ENCODE measurements around the gene CHI3L1. TPM values are rescaled to one million over a fixed set of nuclear protein-coding genes. Genes with fewer than 3 reads are reported as not detected.

CHI3L1 gene
- total RNA-seq, 2 donors from 2014 or later, result not detected

DNA sequence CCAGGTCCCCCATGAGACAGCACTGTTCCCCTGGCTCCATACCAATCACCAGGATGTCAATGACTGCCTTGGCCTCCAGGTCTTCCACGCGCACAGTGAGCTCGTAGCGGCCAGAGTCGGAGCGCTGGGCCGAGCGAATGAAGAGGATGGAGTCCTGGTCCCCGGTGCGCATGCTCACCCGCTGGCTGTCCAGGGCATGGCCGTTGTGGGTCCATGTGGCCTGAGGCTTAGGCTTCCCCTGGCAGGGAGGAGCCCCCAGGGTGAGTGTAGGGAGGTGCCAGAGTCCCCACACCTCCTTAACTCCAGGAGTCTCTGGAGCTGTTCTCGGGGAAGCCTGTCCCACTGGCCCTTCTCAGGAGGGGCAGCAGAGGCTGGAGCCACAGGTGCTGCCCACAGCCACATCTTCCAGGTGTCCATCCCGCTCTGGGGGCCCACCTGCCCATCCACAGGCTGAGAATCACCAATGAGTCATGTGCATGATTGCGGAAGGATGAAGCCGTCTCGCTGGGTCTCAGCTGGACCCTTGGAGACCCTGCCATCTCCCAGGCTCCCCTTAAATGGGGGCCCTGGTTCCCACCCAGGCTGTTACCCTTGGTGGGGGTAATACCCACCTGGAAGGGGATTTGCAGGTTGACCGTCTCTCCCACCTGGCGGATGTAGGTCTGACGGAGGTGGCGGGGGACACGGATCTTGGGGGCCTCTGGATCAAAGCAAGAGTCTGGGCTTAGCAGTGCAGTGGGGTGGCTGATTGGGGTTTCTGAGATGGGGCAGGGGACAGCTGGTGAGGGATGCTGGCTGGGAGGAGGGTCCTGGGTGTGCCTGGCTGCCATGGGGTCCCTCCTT is 14.9 kb downstream of the CHI3L1 start:
- no peaks in the 10 kb centered on the region for H3K9me3 Mint-ChIP-seq
- H3K27me3 Mint-ChIP-seq, result peaks cover 3% of the 10 kb centered on the region
- H3K4me3 Mint-ChIP-seq, result no peak overlapping the region
- no peaks in the 10 kb centered on the region for H3K36me3 Mint-ChIP-seq (ENCODE audit: low read depth)
- no peak overlapping the region for H3K27ac Mint-ChIP-seq
- no peaks in the 10 kb centered on the region for H3K4me1 Mint-ChIP-seq
- no peak for ATAC-seq (replicated peaks)

DNA sequence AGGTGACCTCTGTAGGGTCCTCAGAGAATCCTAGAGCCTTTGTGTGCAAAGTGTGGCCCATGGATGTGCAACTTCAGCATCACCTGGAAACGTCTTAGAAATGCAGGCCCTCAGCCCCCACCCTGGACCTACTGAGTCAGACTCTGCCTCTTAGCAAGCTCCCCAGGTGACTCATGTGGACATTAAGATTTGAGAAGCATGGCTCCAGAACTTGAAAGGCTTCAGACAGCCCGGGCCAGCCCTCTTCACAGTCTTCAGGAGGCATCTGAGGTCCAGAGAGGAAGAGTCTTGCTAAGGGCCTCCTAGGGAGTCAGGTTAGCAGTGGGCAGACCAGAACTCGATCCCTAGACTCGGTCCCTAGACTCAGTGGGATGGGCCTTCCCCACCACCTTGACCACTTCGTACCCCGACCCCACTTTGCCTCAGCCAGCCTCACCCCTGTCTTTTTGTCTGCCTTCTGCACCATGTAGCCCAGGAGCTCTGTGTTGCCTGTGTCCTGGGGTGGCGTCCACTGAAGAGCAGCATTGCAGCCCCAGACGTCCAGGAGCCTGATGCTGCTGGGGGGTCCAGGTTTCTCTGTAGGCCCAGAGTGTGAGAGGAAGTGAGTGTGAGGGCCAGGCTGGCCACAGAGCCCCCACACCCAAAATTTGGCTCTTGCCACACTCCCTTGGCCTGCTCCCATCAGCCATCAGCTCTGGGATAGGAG is 15.7 kb downstream of the CHI3L1 start:
- no peak for ATAC-seq (replicated peaks)
- H3K36me3 Mint-ChIP-seq (ENCODE audit: low read depth), result no peaks in the 10 kb centered on the region
- H3K27me3 Mint-ChIP-seq, result peaks cover 6% of the 10 kb centered on the region
- H3K4me1 Mint-ChIP-seq, result no peaks in the 10 kb centered on the region
- no peak overlapping the region for H3K27ac Mint-ChIP-seq
- no peak overlapping the region for H3K4me3 Mint-ChIP-seq
- H3K9me3 Mint-ChIP-seq, result no peaks in the 10 kb centered on the region

DNA sequence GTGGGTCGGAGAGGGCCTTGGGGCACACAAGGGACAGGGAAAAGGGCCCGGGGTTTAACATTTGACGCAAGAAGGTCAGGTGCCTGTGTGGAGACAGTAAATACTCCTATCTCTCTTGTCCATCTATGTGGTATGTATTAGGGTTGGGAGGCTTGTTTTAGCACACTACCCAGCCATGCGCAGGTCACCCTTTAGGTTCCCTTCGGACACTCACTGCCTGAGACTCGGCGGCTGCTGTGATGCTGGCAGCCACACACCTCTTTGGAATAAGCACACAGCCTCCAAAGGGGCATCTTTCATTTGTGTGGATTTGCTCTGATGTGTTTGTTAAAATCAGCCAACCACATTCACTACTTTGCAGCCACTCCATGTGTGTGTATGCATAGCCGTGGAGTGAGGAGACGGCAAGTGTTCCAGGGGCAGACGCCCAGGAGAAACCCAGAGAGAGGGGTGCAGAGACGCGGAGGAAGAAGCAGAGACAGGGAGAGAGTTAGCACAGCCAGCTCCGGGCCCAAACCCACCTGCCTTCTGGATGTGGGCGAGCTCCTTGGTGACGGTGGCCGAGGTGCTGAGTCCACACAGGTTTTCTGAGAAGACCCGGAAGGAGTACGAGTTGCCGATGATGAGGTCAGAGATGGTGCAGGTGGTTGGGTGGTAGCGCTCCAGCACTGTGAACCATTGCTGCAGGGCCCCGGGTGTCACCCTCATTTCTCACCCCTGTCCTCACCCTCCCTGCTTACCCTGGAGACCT is 16.6 kb downstream of the CHI3L1 start:
- Mint-ChIP-seq H3K36me3 (ENCODE audit: low read depth) (no peaks in the 10 kb centered on the region), H3K4me1 (no peaks in the 10 kb centered on the region), H3K4me3 (no peak overlapping the region), H3K27ac (no peak overlapping the region), H3K27me3 (peaks cover 6% of the 10 kb centered on the region), H3K9me3 (no peaks in the 10 kb centered on the region)
- no peak for ATAC-seq (replicated peaks)

DNA sequence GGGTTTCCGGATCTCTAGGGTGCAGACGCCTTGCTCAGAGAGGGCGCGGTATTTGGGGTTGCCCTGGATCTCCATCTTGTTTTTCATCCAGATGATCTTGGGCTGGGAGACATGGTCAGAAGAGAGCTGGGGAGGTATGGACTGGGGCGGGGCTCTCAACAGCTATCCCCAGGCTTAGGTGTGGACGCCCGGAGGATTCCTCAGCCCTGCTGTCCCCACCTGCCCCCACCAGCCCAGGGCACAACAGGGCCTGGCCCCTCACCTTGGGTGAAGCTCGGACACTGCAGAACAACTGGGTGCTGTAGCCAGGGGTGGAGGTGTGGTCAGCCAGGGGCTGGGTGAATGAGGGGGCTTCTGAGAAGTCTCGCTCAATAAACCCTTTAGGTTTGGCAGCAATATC is 17.5 kb downstream of the CHI3L1 start:
- Mint-ChIP-seq H3K4me1 (no peaks in the 10 kb centered on the region), H3K4me3 (no peak overlapping the region), H3K36me3 (ENCODE audit: low read depth) (no peaks in the 10 kb centered on the region), H3K27me3 (peaks cover 8% of the 10 kb centered on the region), H3K9me3 (no peaks in the 10 kb centered on the region), H3K27ac (no peak overlapping the region)
- ATAC-seq (replicated peaks), result no peak

DNA sequence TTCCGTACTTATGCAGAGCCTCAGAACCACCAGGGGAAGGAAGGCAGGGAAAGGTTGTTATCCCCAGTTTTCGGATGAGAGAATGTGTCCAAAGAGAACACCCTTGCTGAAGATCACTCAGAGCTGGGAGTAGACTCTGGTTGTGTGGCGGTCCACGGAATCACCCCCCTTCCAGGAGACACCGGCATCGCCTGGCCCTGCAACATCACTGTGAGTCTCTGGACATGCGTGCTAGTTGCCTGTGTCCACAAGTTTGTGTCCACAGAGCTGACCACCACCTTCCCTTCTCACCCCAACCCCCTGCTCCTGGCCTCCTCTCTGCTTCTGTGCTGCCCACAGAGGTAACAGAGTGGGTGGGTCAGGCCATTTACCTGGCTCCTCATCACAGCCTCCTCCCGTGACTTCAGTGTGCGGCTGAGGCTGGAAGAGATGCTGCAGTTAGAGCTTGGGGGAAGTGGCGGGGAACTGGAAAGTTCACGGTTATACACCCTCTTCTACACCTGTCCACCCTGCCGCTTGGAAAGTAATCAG is 18.2 kb downstream of the CHI3L1 start:
- Mint-ChIP-seq H3K36me3 (ENCODE audit: low read depth) (no peaks in the 10 kb centered on the region), H3K27ac (no peak overlapping the region), H3K4me1 (no peaks in the 10 kb centered on the region), H3K9me3 (no peaks in the 10 kb centered on the region), H3K4me3 (no peak overlapping the region), H3K27me3 (peaks cover 7% of the 10 kb centered on the region)
- no peak for ATAC-seq (replicated peaks)

DNA sequence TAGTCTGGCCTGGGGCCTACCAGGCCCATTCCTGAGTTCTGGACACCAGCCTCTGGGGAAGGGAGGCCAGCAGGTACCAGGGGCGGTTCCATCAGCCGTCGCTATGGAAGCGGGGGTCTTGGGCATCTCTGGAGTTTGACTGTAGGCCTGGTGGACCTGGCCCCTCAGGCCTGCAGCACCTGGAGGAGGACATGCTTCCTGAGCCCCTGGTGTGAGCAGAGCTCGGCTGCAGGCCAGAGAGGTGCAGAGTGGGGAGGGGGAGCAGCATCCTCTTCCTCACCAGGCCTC is 18.6 kb downstream of the CHI3L1 start:
- Mint-ChIP-seq H3K9me3 (no peaks in the 10 kb centered on the region), H3K4me1 (no peaks in the 10 kb centered on the region), H3K4me3 (no peak overlapping the region), H3K27ac (no peak overlapping the region), H3K36me3 (ENCODE audit: low read depth) (no peaks in the 10 kb centered on the region), H3K27me3 (peaks cover 11% of the 10 kb centered on the region)
- ATAC-seq (replicated peaks), result no peak

DNA sequence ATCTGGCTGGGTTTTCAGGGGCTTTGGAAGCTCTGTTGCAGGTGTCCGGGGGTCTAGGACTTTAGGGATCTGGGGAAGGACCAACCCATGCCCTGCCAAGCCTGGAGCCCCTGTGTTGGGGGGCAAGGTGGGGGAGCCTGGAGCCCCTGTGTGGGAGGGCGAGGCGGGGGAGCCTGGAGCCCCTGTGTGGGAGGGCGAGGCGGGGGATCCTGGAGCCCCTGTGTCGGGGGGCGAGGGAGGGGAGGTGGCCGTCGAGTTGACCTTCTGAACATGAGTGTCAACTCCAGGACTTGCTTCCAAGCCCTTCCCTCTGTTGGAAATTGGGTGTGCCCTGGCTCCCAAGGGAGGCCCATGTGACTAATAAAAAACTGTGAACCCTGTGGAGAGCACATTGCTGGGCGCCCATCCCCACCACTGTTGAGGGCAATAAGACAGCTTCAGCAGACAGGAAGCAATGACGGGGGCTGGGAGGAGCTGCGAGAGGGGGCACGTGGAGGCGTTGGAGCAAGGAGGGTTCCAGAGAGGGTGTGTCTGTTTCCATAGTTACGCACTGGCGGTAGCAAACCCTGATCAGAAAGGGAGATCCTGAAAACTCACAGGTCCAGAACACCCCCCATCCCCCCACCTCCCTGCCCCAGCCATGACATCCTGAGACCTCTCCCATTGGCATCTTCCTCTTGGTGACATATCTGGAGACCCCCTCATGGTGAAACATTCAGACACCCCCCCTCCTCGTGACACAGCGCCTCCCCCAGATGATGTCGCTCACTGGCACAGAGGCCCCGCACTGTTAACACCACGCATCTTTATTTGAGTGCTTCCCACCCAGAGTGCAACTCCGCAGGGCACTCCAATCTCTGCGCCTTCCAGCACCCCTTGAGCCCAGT is 19.2 kb downstream of the CHI3L1 start:
- Mint-ChIP-seq H3K27me3 (peaks cover 12% of the 10 kb centered on the region), H3K4me1 (no peaks in the 10 kb centered on the region), H3K4me3 (no peak overlapping the region), H3K27ac (no peak overlapping the region), H3K36me3 (ENCODE audit: low read depth) (no peaks in the 10 kb centered on the region), H3K9me3 (no peaks in the 10 kb centered on the region)
- ATAC-seq (replicated peaks), result no peak

DNA sequence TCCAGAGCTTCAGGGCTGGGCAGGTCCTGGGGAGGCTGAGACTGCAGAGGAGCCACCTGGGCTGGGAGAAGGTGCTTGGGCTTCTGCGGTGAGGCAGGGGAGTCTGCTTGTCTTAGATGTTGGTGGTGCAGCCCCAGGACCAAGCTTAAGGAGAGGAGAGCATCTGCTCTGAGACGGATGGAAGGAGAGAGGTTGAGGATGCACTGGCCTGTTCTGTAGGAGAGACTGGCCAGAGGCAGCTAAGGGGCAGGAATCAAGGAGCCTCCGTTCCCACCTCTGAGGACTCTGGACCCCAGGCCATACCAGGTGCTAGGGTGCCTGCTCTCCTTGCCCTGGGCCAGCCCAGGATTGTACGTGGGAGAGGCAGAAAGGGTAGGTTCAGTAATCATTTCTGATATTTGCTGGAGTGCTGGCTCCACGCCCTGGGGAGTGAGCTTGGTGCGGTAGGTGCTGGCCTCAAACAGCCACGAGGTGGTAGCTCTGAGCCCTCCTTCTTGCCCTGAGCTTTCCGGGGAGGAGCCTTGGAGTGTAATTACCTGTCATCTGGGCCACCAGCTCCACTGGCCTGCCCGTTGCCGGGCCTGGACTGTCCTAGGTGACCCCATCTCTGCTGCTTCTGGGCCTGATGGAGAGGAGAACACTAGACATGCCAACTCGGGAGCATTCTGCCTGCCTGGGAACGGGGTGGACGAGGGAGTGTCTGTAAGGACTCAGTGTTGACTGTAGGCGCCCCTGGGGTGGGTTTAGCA is 20.1 kb downstream of the CHI3L1 start:
- no peaks in the 10 kb centered on the region for H3K4me1 Mint-ChIP-seq
- no peak overlapping the region for H3K27ac Mint-ChIP-seq
- ATAC-seq (replicated peaks), result peak; percentile 19
- H3K27me3 Mint-ChIP-seq, result peaks cover 12% of the 10 kb centered on the region
- H3K36me3 Mint-ChIP-seq (ENCODE audit: low read depth), result no peaks in the 10 kb centered on the region
- H3K9me3 Mint-ChIP-seq, result no peaks in the 10 kb centered on the region
- no peak overlapping the region for H3K4me3 Mint-ChIP-seq

DNA sequence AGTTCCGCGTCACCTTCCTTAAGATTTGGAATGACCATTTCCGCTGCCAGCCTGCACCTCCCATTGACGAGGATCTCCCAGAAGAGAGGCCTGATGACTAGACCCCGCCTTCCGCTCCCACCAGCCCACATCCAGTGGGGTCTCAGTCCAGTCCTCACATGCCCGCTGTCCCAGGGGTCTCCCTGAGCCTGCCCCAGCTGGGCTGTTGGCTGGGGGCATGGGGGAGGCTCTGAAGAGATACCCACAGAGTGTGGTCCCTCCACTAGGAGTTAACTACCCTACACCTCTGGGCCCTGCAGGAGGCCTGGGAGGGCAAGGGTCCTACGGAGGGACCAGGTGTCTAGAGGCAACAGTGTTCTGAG is 20.7 kb downstream of the CHI3L1 start:
- Mint-ChIP-seq H3K9me3 (no peaks in the 10 kb centered on the region), H3K4me3 (no peak overlapping the region), H3K36me3 (ENCODE audit: low read depth) (no peaks in the 10 kb centered on the region), H3K27me3 (peaks cover 12% of the 10 kb centered on the region), H3K4me1 (no peaks in the 10 kb centered on the region), H3K27ac (no peak overlapping the region)
- ATAC-seq (replicated peaks), result no peak

DNA sequence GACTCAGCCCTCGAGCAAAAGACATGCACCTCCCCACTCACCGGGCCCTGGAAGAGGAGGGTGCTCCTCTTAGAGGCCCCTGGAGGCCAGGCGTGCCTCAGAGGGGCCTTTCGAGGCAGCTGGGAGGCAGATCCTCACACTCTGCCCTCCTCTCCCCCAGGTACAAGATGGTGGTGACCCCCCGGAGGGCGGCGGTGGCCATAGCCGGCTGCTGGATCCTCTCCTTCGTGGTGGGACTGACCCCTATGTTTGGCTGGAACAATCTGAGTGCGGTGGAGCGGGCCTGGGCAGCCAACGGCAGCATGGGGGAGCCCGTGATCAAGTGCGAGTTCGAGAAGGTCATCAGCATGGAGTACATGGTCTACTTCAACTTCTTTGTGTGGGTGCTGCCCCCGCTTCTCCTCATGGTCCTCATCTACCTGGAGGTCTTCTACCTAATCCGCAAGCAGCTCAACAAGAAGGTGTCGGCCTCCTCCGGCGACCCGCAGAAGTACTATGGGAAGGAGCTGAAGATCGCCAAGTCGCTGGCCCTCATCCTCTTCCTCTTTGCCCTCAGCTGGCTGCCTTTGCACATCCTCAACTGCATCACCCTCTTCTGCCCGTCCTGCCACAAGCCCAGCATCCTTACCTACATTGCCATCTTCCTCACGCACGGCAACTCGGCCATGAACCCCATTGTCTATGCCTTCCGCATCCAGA is 21.3 kb downstream of the CHI3L1 start:
- Mint-ChIP-seq H3K4me1 (no peaks in the 10 kb centered on the region), H3K9me3 (no peaks in the 10 kb centered on the region), H3K27me3 (peaks cover 12% of the 10 kb centered on the region), H3K27ac (no peak overlapping the region), H3K4me3 (no peak overlapping the region), H3K36me3 (ENCODE audit: low read depth) (no peaks in the 10 kb centered on the region)
- no peak for ATAC-seq (replicated peaks)

DNA sequence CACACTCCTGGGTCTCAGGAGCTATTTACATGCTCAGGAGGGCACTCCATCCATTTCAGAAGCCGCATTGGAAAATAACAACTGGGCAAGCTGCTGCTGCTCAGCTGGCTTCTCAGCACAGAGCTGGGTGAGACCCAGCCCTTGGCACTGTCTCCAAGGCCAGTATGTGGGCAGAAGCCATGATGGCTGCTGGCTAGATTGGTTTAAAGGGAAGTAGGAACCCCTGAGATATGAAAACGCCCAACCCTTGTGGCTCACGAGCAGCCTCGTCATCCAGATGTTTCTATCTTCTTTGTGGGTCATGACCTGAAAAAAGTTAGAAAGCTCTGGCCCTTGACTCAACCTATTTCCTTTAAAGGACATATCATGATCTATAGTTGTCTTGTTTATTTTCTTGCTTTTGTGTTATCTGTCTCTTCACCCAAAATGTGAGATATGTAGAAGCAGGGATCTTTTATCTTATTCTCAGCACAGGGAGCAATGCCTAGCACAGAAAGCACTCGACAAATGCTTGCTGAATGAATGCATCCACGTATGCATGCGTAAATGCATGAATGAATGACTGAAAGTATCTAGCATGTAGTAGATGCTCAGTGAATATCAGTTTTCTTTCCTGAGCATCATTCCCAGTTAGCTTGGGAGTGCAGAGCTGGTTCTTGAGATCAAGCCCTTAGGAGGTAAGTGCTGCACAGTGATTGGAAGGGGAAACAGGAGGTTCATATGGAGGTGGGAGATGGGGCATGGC is 22.4 kb downstream of the CHI3L1 start:
- no peak for ATAC-seq (replicated peaks)
- no peak overlapping the region for H3K27ac Mint-ChIP-seq
- no peaks in the 10 kb centered on the region for H3K9me3 Mint-ChIP-seq
- H3K27me3 Mint-ChIP-seq, result peaks cover 16% of the 10 kb centered on the region
- no peaks in the 10 kb centered on the region for H3K36me3 Mint-ChIP-seq (ENCODE audit: low read depth)
- H3K4me3 Mint-ChIP-seq, result no peak overlapping the region
- no peaks in the 10 kb centered on the region for H3K4me1 Mint-ChIP-seq

DNA sequence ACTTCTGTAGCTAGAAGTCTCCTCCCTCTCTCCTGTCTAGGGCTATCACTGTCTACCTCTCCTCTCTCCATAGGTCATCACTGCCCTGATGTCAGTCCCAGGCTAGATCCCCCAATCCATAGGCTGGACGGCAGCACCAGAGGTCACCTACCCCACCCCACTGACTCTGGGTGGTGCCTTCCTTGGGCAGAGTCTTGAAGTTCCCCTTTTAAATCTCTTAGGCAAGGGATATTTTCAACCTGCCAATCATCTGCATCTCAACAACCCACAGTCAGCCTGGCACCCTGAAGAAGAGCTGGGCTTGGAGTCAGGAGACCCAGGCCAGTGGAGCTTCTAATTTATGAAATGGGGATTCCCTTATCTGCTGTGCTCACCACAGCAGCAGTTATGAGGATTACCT is 24.1 kb downstream of the CHI3L1 start:
- Mint-ChIP-seq H3K27me3 (peaks cover 16% of the 10 kb centered on the region), H3K4me1 (no peaks in the 10 kb centered on the region), H3K4me3 (no peak overlapping the region), H3K36me3 (ENCODE audit: low read depth) (no peaks in the 10 kb centered on the region), H3K27ac (no peak overlapping the region), H3K9me3 (no peaks in the 10 kb centered on the region)
- ATAC-seq (replicated peaks), result no peak
